Body of pancreas (tissue), 4 donors: ENCODE measurements around the gene SKI. TPM values are rescaled to one million over a fixed set of nuclear protein-coding genes. Genes with fewer than 3 reads are reported as not detected.

Experiments used
- ATAC-seq: fragments of 150-250 bp; one replicate; pipeline ENCODE4 v1.9.1; 2016
- DNase-seq, 4 donors: peaks; one replicate each; pipeline ENCODE4 v3.0.0-alpha.2; 2019
- H3K27ac ChIP-seq, 4 donors: fragments of 200-600 bp; sonication (generic); 1 replicate in 3 of 4; 2 replicates in 1 of 4; pipeline versions ENCODE4 v1.5.1 to v1.6.1; 2016 to 2019; ENCODE audit warnings: mild to moderate bottlenecking in 1 of 4, mixed read lengths in 1 of 4, moderate library complexity in 1 of 4
- H3K27me3 ChIP-seq, 2 donors: fragments of 200-600 bp; sonication (generic); one replicate each; pipeline ENCODE4 v1.6.0; 2016; ENCODE audit warnings: mild to moderate bottlenecking in 1 of 2
- H3K36me3 ChIP-seq, 2 donors: fragments of 200-600 bp; sonication (generic); replicated peaks in 1 of 2; 2 replicates each; pipeline ENCODE4 v1.5.1; 2016; ENCODE audit warnings: low read depth in 2 of 2; ENCODE audit not compliant: insufficient read depth in 1 of 2
- H3K4me1 ChIP-seq: fragments of 200-600 bp; sonication (generic); one replicate; pipeline ENCODE4 v1.6.0; 2016
- H3K4me3 ChIP-seq, 2 donors: fragments of 200-600 bp; sonication (generic); 1 replicate in 1 of 2; 2 replicates in 1 of 2; pipeline ENCODE4 v1.5.1; 2016 to 2019
- H3K9me3 ChIP-seq, 3 donors: fragments of 200-600 bp; sonication (generic); 1 replicate in 2 of 3; 2 replicates in 1 of 3; pipeline ENCODE4 v1.5.1; 2016
- CTCF ChIP-seq, 7 experiments: fragments of 450-650 bp in 4 of 7; fragments of 200-600 bp in 3 of 7; sonication (generic) in 3 of 7; IDR thresholded peaks; one replicate each; pipeline ENCODE4 v1.5.1; 2016 to 2019; ENCODE audit warnings: antibody characterized with exemption in 7 of 7
- POLR2A ChIP-seq, 3 donors: fragments of 450-650 bp; IDR thresholded peaks; one replicate each; pipeline ENCODE4 v1.6.1; 2016; ENCODE audit warnings: antibody characterized with exemption in 3 of 3, mild to moderate bottlenecking in 2 of 3
- WGBS, 2 donors: methylation state at CpG; one replicate each; pipeline ENCODE4 v1.1.5; 2017; 5-methylcytosine and 5-hydroxymethylcytosine counted together
- intact Hi-C: fragments of 100-400 bp; cut with DNase I; formaldehyde crosslinking; loops from one replicate; pipeline ENCODE4 v1.15.1; 2023
- total RNA-seq, 2 donors: library from RNA; depleted of rRNA; stranded (reverse); fragments of >200 nt; gene quantifications; one replicate each; pipeline ENCODE4 v1.1.0, GENCODE V29; 2016

SKI gene
- total RNA-seq, 2 donors from 2014 or later: 15.8 to 33.0 TPM

- Histone ChIP-seq H3K27ac (peak overlapping the region in 1 of 4 donors; percentile 62), H3K36me3 (peaks cover 4 to 10% of the 10 kb centered on the region in 2 donors), H3K9me3 (no peaks in the 10 kb centered on the region), H3K4me3 (no peak overlapping the region), H3K27me3 (no peaks in the 10 kb centered on the region), H3K4me1 (peaks cover 20% of the 10 kb centered on the region)
- WGBS, 2 donors: 85 to 100% methylated on average over 1 to 10 of the region's 10 CpGs
- intact Hi-C loops: no loop called here
- no peak for DNase-seq
- TF ChIP-seq POLR2A (IDR thresholded peaks at IDR 0.05) (no peak), CTCF (IDR thresholded peaks at IDR 0.05) (no peak)
- no peak for ATAC-seq
Observed at GRCh38 chr1:2312160-2312514, 84.0 kb downstream of the SKI start.

GRCh38 chr1:2312515-2313301 is 84.6 kb downstream of the SKI start:
- no peaks in the 10 kb centered on the region for H3K27me3 ChIP-seq
- WGBS, 2 donors: 65% methylated on average over 2 to 20 of the region's 24 CpGs
- ATAC-seq (no peak), DNase-seq (peak in 1 of 4 donors; percentile 32)
- peak overlapping the region in 3 of 4 donors; percentile 62 to 77 (median 65) for H3K27ac ChIP-seq
- peaks cover 3 to 5% of the 10 kb centered on the region in 2 donors for H3K36me3 ChIP-seq
- no peak overlapping the region for H3K4me3 ChIP-seq
- intact Hi-C loops: no loop called here
- peaks cover 20% of the 10 kb centered on the region for H3K4me1 ChIP-seq
- H3K9me3 ChIP-seq: no peaks in the 10 kb centered on the region
- no peak for TF ChIP-seq CTCF (IDR thresholded peaks at IDR 0.05)
- no peak for TF ChIP-seq POLR2A (IDR thresholded peaks at IDR 0.05)

- Histone ChIP-seq H3K27ac (peak overlapping the region in 3 of 4 donors; percentile 62 to 77 (median 65)), H3K4me1 (peaks cover 25% of the 10 kb centered on the region), H3K27me3 (no peaks in the 10 kb centered on the region), H3K9me3 (no peaks in the 10 kb centered on the region), H3K36me3 (no peaks in the 10 kb centered on the region), H3K4me3 (no peak overlapping the region)
- DNase-seq (no peak), ATAC-seq (no peak)
- WGBS, 2 donors: 66 to 100% methylated on average over 2 to 18 of the region's 18 CpGs
- TF ChIP-seq POLR2A (IDR thresholded peaks at IDR 0.05): no peak
- TF ChIP-seq CTCF (IDR thresholded peaks at IDR 0.05): no peak
- intact Hi-C loops: no loop called here
Observed at GRCh38 chr1:2313651-2314261, 85.6 kb downstream of the SKI start.

- ATAC-seq (peak; percentile 26), DNase-seq (peak; percentile 57 to 71 (median 62))
- Histone ChIP-seq H3K4me1 (peaks cover 27% of the 10 kb centered on the region), H3K9me3 (no peaks in the 10 kb centered on the region), H3K4me3 (peak overlapping the region; percentile 41 to 45), H3K27ac (peak overlapping the region; percentile 62 to 77 (median 65)), H3K27me3 (no peaks in the 10 kb centered on the region), H3K36me3 (no peaks in the 10 kb centered on the region)
- TF ChIP-seq POLR2A (IDR thresholded peaks at IDR 0.05): no peak
- no peak for TF ChIP-seq CTCF (IDR thresholded peaks at IDR 0.05)
- intact Hi-C loops: no loop called here
- WGBS, 2 donors: 11% methylated on average over 23 of the region's 54 CpGs; no CpG with 5 or more reads in 1 of the 2 donors
Observed at GRCh38 chr1:2314273-2314802, 86.2 kb downstream of the SKI start.
